NCI-H187 treated with DMSO at 0.1 percent for 48 hours (cell line): Measurements from ENCODE around the gene MYL9.
"Not testable (repeated sequence)": the region's sequence is repeated elsewhere in the genome, so short reads cannot be mapped to it uniquely, and the experiment has no call there.

Source experiments
- DNase-seq: peaks from one replicate; lab custom pipeline; 2025; lab: John Stamatoyannopoulos, UW

MYL9 gene

GRCh38 chr20:36541227-36541767, at the start of gene MYL9:
MYL9 (plus strand) TSS chr20:36541519; CDS start chr20:36544885, 3,366 bp downstream.
- no peak for DNase-seq

- no peak for DNase-seq
These were observed 49.3 kb upstream of the MYL9 start for GRCh38 chr20:36491901-36492617.

GRCh38 chr20:36493051-36493800, 48.1 kb upstream of the MYL9 start:
- no peak for DNase-seq

GRCh38 chr20:36493801-36494114, 47.6 kb upstream of the MYL9 start:
- no peak for DNase-seq

- no peak for DNase-seq
These were observed 44.3 kb upstream of the MYL9 start for GRCh38 chr20:36496707-36497669.

- DNase-seq: no peak
These were observed 43.5 kb upstream of the MYL9 start for GRCh38 chr20:36497856-36498255.

GRCh38 chr20:36498386-36499179, 42.7 kb upstream of the MYL9 start:
- DNase-seq: no peak

GRCh38 chr20:36499211-36499610, 42.1 kb upstream of the MYL9 start:
- DNase-seq: no peak

GRCh38 chr20:36499723-36500501, 41.4 kb upstream of the MYL9 start:
- DNase-seq: no peak

- DNase-seq: no peak
These were observed 39.8 kb upstream of the MYL9 start for GRCh38 chr20:36501367-36502006.

GRCh38 chr20:36504295-36504694, 37.0 kb upstream of the MYL9 start:
- DNase-seq: no peak

GRCh38 chr20:36506253-36506652, 35.1 kb upstream of the MYL9 start:
- no peak for DNase-seq

- no peak for DNase-seq
These were observed 33.6 kb upstream of the MYL9 start for GRCh38 chr20:36507746-36508145.

GRCh38 chr20:36519012-36519719, 22.2 kb upstream of the MYL9 start:
- DNase-seq: no peak

- DNase-seq: no peak
These were observed 21.4 kb upstream of the MYL9 start for GRCh38 chr20:36519944-36520343.

GRCh38 chr20:36521526-36521925, 19.8 kb upstream of the MYL9 start:
- no peak for DNase-seq

- not testable (repeated sequence) for DNase-seq
These were observed 18.9 kb upstream of the MYL9 start for GRCh38 chr20:36522412-36522811.

- no peak for DNase-seq
These were observed 18.0 kb upstream of the MYL9 start for GRCh38 chr20:36523341-36523740.

GRCh38 chr20:36525620-36526365, 15.5 kb upstream of the MYL9 start:
- no peak for DNase-seq
